ENCODE results near the gene FAM120A.
"Not testable (repeated sequence)": the region's sequence is repeated elsewhere in the genome, so short reads cannot be mapped to it uniquely, and the experiment has no call there.

FAM120A gene

GRCh38 chr9:93511228-93511627, 59.7 kb downstream of the FAM120A start:
- DNase-seq (ENCODE audit: low spot score) = not testable (repeated sequence)

GRCh38 chr9:93512170-93512812, 60.8 kb downstream of the FAM120A start:
- not testable (repeated sequence) for DNase-seq (ENCODE audit: low spot score)

GRCh38 chr9:93513606-93514005, 62.1 kb downstream of the FAM120A start:
- DNase-seq (ENCODE audit: low spot score) = no peak

- DNase-seq (ENCODE audit: low spot score) = peak; percentile 30
These were observed 65.8 kb downstream of the FAM120A start for GRCh38 chr9:93517331-93517730.

- DNase-seq (ENCODE audit: low spot score) = no peak
These were observed 69.0 kb downstream of the FAM120A start for GRCh38 chr9:93520523-93520922.

- no peak for DNase-seq (ENCODE audit: low spot score)
These were observed 71.3 kb downstream of the FAM120A start for GRCh38 chr9:93522736-93523135.

- no peak for DNase-seq (ENCODE audit: low spot score)
These were observed 72.1 kb downstream of the FAM120A start for GRCh38 chr9:93523518-93524144.

GRCh38 chr9:93525476-93525875, 74.0 kb downstream of the FAM120A start:
- no peak for DNase-seq (ENCODE audit: low spot score)

- DNase-seq (ENCODE audit: low spot score) = no peak
These were observed 79.9 kb downstream of the FAM120A start for GRCh38 chr9:93531374-93531773.

GRCh38 chr9:93532141-93532540, 80.7 kb downstream of the FAM120A start:
- DNase-seq (ENCODE audit: low spot score) = no peak

GRCh38 chr9:93533863-93534262, 82.4 kb downstream of the FAM120A start:
- DNase-seq (ENCODE audit: low spot score) = no peak

GRCh38 chr9:93536167-93536566, 84.7 kb downstream of the FAM120A start:
- no peak for DNase-seq (ENCODE audit: low spot score)

GRCh38 chr9:93536874-93537273, 85.4 kb downstream of the FAM120A start:
- no peak for DNase-seq (ENCODE audit: low spot score)

GRCh38 chr9:93540305-93540704, 88.8 kb downstream of the FAM120A start:
- DNase-seq (ENCODE audit: low spot score) = no peak

- DNase-seq (ENCODE audit: low spot score) = no peak
These were observed 89.5 kb downstream of the FAM120A start for GRCh38 chr9:93541005-93541404.

GRCh38 chr9:93541581-93542349, 90.3 kb downstream of the FAM120A start:
- DNase-seq (ENCODE audit: low spot score) = no peak

- no peak for DNase-seq (ENCODE audit: low spot score)
These were observed 91.6 kb downstream of the FAM120A start for GRCh38 chr9:93543117-93543516.

GRCh38 chr9:93546356-93546755, 94.9 kb downstream of the FAM120A start:
- no peak for DNase-seq (ENCODE audit: low spot score)

- no peak for DNase-seq (ENCODE audit: low spot score)
These were observed 98.1 kb downstream of the FAM120A start for GRCh38 chr9:93549611-93550010.

GRCh38 chr9:93552923-93553322, 101.4 kb downstream of the FAM120A start:
- no peak for DNase-seq (ENCODE audit: low spot score)

GRCh38 chr9:93555370-93555769, 103.9 kb downstream of the FAM120A start:
- DNase-seq (ENCODE audit: low spot score) = no peak

- DNase-seq (ENCODE audit: low spot score) = no peak
These were observed 106.1 kb downstream of the FAM120A start for GRCh38 chr9:93557366-93558137.

Data from AG20443 (cell line).